Hematopoietic multipotent progenitor cell (in vitro differentiated cells): ENCODE measurements around the gene DICER1. TPM values are rescaled to one million over a fixed set of nuclear protein-coding genes. Genes with fewer than 3 reads are reported as not detected.
"Not testable (repeated sequence)": the region's sequence is repeated elsewhere in the genome, so short reads cannot be mapped to it uniquely, and the experiment has no call there.

Experiments used
- DNase-seq, 3 donors: peaks; one replicate each; pipeline ENCODE4 v3.0.0-alpha.2; 2011 to 2015; ENCODE audit warnings: low read depth in 2 of 3, low spot score in 2 of 3
- total RNA-seq: library from RNA; depleted of rRNA; stranded (reverse); fragments of >200 nt; gene quantifications from one replicate; pipeline ENCODE4 v1.2.3, GENCODE V29; 2012

The DICER1 gene
- total RNA-seq, 1 donor: 29.1 TPM

GRCh38 chr14:95188380-95188779 lies 31.1 kb upstream of the DICER1 start:
- DNase-seq: no peak

- peak in 2 of 3 donors; percentile 63 to 79 for DNase-seq
Measured at GRCh38 chr14:95185767-95186392, 28.6 kb upstream of the DICER1 start.

- DNase-seq: peak in 2 of 3 donors; percentile 83 to 90
Measured at GRCh38 chr14:95185033-95185766, 27.9 kb upstream of the DICER1 start.

- no peak for DNase-seq
Measured at GRCh38 chr14:95184413-95184790, 27.1 kb upstream of the DICER1 start.

- peak in 1 of 3 donors; percentile 15 for DNase-seq
Measured at GRCh38 chr14:95183532-95184412, 26.4 kb upstream of the DICER1 start.

- DNase-seq: no peak
Measured at GRCh38 chr14:95183082-95183481, 25.8 kb upstream of the DICER1 start.

GRCh38 chr14:95182379-95182778 lies 25.1 kb upstream of the DICER1 start:
- no peak for DNase-seq

GRCh38 chr14:95180966-95181741 lies 23.8 kb upstream of the DICER1 start:
- DNase-seq: no peak

GRCh38 chr14:95175670-95176069 lies 18.3 kb upstream of the DICER1 start:
- not testable (repeated sequence) for DNase-seq

- DNase-seq: peak in 1 of 3 donors; percentile 42
Measured at GRCh38 chr14:95174184-95174792, 17.0 kb upstream of the DICER1 start.

- no peak for DNase-seq
Measured at GRCh38 chr14:95173518-95173917, 16.2 kb upstream of the DICER1 start.

GRCh38 chr14:95167177-95167576 lies 9.8 kb upstream of the DICER1 start:
- DNase-seq: no peak

- DNase-seq: no peak
Measured at GRCh38 chr14:95165517-95165916, 8.2 kb upstream of the DICER1 start.

- no peak for DNase-seq
Measured at GRCh38 chr14:95164506-95164905, 7.2 kb upstream of the DICER1 start.

GRCh38 chr14:95163666-95164065 lies 6.3 kb upstream of the DICER1 start:
- no peak for DNase-seq

- DNase-seq: no peak
Measured at GRCh38 chr14:95163132-95163531, 5.8 kb upstream of the DICER1 start.

- DNase-seq: no peak
Measured at GRCh38 chr14:95162641-95163040, 5.3 kb upstream of the DICER1 start.

- DNase-seq: no peak
Measured at GRCh38 chr14:95157048-95157326, 342 bp downstream of the DICER1 start.

- DNase-seq: peak in 2 of 3 donors; percentile 26 to 35
Measured at GRCh38 chr14:95156161-95157047, 925 bp downstream of the DICER1 start.
